NCI-H82 (cell line): ENCODE data around the gene USH2A.

Experiments used
- DNase-seq: peaks from one replicate; lab custom pipeline; 2025; lab: John Stamatoyannopoulos, UW

USH2A gene

GRCh38 chr1:216422821-216423520 is at the start of gene USH2A:
Gene USH2A, minus strand, starts transcription at chr1:216423448. Its CDS starts 1,112 bp downstream, at chr1:216422336.
- peak; percentile 99 for DNase-seq

- no peak for DNase-seq
These were observed 43.0 kb upstream of the USH2A start for GRCh38 chr1:216466162-216466801.

GRCh38 chr1:216464489-216464888 is 41.2 kb upstream of the USH2A start:
- no peak for DNase-seq

- DNase-seq: no peak
These were observed 39.0 kb upstream of the USH2A start for GRCh38 chr1:216462066-216462775.

- no peak for DNase-seq
These were observed 38.2 kb upstream of the USH2A start for GRCh38 chr1:216461466-216461865.

- DNase-seq: no peak
These were observed 36.5 kb upstream of the USH2A start for GRCh38 chr1:216459651-216460207.

- DNase-seq: no peak
These were observed 35.6 kb upstream of the USH2A start for GRCh38 chr1:216458812-216459211.

- DNase-seq: no peak
These were observed 34.1 kb upstream of the USH2A start for GRCh38 chr1:216457356-216457755.

- DNase-seq: no peak
These were observed 33.4 kb upstream of the USH2A start for GRCh38 chr1:216456682-216457081.

- DNase-seq: no peak
These were observed 30.5 kb upstream of the USH2A start for GRCh38 chr1:216453777-216454176.

- no peak for DNase-seq
These were observed 27.0 kb upstream of the USH2A start for GRCh38 chr1:216450227-216450626.

GRCh38 chr1:216448011-216448510 is 24.8 kb upstream of the USH2A start:
- no peak for DNase-seq

GRCh38 chr1:216437603-216438002 is 14.4 kb upstream of the USH2A start:
- no peak for DNase-seq

- DNase-seq: no peak
These were observed 11.0 kb upstream of the USH2A start for GRCh38 chr1:216434232-216434631.

- no peak for DNase-seq
These were observed 9.9 kb upstream of the USH2A start for GRCh38 chr1:216433175-216433574.

- no peak for DNase-seq
These were observed 7.5 kb upstream of the USH2A start for GRCh38 chr1:216430744-216431143.

GRCh38 chr1:216425577-216425976 is 2.3 kb upstream of the USH2A start:
- DNase-seq: peak; percentile 91

GRCh38 chr1:216420746-216421145 is 2.5 kb downstream of the USH2A start:
- DNase-seq: no peak

- DNase-seq: no peak
These were observed 3.0 kb downstream of the USH2A start for GRCh38 chr1:216420263-216420662.

- DNase-seq: no peak
These were observed 6.8 kb downstream of the USH2A start for GRCh38 chr1:216416488-216416887.

GRCh38 chr1:216410026-216410425 is 13.2 kb downstream of the USH2A start:
- DNase-seq: no peak

GRCh38 chr1:216390956-216391355 is 32.3 kb downstream of the USH2A start:
- DNase-seq: no peak

- no peak for DNase-seq
These were observed 33.5 kb downstream of the USH2A start for GRCh38 chr1:216389774-216390173.
